ENCODE results near the gene IL19.

Gene IL19

DNA sequence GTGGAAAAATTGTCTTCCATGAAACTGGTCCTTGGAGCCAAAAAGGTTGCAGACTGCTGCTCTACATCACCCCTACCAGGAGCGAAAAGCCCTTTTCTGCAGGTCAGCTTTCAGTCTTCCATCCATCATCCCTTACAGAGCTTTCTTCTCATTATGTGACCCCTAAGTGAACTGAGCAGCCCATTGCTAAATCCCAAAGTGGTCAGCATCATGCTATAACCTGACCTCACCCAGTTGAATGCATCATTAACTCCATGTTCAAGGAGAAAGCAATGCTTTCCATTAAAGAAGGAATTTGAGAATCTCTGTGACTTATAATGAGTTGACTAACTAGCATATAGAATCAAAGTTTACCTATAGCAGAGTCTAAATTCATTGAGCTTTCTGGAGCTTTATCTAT lies 116.3 kb downstream of the IL19 start:
- H4K20me1 ChIP-seq (ENCODE audit: insufficient read depth, low read length): no peaks in the 10 kb centered on the region
- peaks cover 8% of the 10 kb centered on the region for H3K4me1 ChIP-seq (ENCODE audit: low read length)
- TF ChIP-seq EZH2phosphoT487 (IDR thresholded peaks at IDR 0.05; ENCODE audit: low read depth): no peak
- TF ChIP-seq, protein P1, sequence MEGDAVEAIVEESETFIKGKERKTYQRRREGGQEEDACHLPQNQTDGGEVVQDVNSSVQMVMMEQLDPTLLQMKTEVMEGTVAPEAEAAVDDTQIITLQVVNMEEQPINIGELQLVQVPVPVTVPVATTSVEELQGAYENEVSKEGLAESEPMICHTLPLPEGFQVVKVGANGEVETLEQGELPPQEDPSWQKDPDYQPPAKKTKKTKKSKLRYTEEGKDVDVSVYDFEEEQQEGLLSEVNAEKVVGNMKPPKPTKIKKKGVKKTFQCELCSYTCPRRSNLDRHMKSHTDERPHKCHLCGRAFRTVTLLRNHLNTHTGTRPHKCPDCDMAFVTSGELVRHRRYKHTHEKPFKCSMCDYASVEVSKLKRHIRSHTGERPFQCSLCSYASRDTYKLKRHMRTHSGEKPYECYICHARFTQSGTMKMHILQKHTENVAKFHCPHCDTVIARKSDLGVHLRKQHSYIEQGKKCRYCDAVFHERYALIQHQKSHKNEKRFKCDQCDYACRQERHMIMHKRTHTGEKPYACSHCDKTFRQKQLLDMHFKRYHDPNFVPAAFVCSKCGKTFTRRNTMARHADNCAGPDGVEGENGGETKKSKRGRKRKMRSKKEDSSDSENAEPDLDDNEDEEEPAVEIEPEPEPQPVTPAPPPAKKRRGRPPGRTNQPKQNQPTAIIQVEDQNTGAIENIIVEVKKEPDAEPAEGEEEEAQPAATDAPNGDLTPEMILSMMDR (IDR thresholded peaks at IDR 0.05; ENCODE audit: low read depth, low read length): no peak
- peaks cover 32% of the 10 kb centered on the region for H3K27me3 ChIP-seq (ENCODE audit: low read depth, low read length)
- H3K79me2 ChIP-seq (ENCODE audit: low read length): no peaks in the 10 kb centered on the region
- H3K36me3 ChIP-seq (replicated peaks; ENCODE audit: low read depth, low read length): no peaks in the 10 kb centered on the region
- no peak overlapping the region for H2AFZ ChIP-seq (ENCODE audit: low read depth, low read length)
- no peaks in the 10 kb centered on the region for H3K9me3 ChIP-seq (ENCODE audit: insufficient read depth, low read length)
- no peak overlapping the region for H3K27ac ChIP-seq (ENCODE audit: low read length)
- no peak overlapping the region for H3K9ac ChIP-seq (ENCODE audit: low read length)
- no peak overlapping the region for H3K4me3 ChIP-seq (ENCODE audit: low read length)
- H3K4me2 ChIP-seq (ENCODE audit: low read length): no peak overlapping the region

DNA sequence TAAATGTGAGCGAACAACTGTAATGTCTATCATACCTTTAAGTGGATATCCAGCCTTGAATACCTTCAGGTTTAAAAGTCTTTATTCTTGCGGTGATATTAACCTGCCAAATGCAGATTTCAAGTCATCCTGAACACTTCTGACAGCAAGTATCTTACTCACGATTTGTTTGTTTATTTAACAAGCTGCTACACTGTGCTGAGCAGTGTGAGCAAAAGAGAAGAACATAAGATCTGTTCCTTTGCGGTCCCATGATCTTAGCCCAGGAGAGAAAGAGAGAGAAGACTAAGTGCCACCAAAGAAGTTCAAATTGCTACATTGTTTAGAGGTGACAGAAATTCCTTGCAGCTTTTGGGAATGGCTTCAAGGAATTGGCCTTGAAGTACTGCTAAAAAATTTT lies 117.1 kb downstream of the IL19 start:
- Histone ChIP-seq H3K36me3 (replicated peaks; ENCODE audit: low read depth, low read length) (no peaks in the 10 kb centered on the region), H2AFZ (ENCODE audit: low read depth, low read length) (no peak overlapping the region), H3K9ac (ENCODE audit: low read length) (no peak overlapping the region), H3K27me3 (ENCODE audit: low read depth, low read length) (peaks cover 37% of the 10 kb centered on the region), H3K4me1 (ENCODE audit: low read length) (peaks cover 8% of the 10 kb centered on the region), H4K20me1 (ENCODE audit: insufficient read depth, low read length) (no peaks in the 10 kb centered on the region), H3K9me3 (ENCODE audit: insufficient read depth, low read length) (no peaks in the 10 kb centered on the region), H3K4me2 (ENCODE audit: low read length) (no peak overlapping the region), H3K27ac (ENCODE audit: low read length) (no peak overlapping the region), H3K79me2 (ENCODE audit: low read length) (no peaks in the 10 kb centered on the region), H3K4me3 (ENCODE audit: low read length) (no peak overlapping the region)
- no peak for TF ChIP-seq EZH2phosphoT487 (IDR thresholded peaks at IDR 0.05; ENCODE audit: low read depth)
- TF ChIP-seq, protein P1 (IDR thresholded peaks at IDR 0.05; ENCODE audit: low read depth, low read length): no peak

DNA sequence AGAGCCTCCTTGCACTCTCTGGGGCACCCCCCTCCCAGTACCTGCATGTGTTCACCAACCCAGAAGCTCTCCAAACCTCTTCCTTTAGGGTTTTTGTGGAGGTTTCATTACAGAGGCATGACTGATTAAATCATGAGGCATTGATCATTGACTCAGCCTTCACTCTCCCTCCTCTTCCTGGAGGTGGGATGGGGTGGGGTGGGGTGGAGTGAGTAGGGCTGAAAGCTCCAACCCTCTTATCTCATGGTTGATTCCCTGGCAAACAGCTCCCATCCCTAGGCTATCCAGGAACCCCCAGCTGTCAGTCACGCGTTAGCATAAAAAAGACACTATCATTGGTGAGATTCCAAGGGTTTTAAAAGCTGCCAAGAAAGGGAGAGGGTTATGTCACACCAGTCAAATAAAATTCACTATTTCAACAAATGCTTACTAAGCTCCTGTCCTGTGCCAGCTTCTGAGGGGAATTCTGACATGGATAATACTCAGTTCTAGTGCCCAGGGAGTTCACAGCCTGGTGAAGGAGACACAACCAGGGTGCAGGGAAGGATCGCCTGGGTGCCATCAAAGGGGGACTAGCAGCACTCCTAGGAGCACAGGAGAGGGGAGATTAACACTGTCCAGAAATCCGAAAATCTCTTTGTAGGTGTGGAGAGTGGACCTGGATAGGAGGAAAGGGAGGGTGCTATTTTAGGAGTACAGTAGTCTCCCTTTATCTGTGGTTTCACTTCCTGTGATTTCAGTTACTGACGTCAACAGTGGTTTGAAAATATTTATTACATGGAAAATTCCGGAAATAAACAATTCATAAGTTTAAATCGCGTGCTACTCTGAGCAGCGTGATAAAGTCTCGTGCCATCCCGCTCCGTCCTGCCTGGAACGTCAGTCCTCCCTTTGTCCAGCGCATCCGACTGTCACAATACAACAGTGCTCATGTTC lies 119.8 kb downstream of the IL19 start:
- Histone ChIP-seq H3K4me3 (ENCODE audit: low read length) (no peak overlapping the region), H3K27ac (ENCODE audit: low read length) (no peak overlapping the region), H3K9me3 (ENCODE audit: insufficient read depth, low read length) (no peaks in the 10 kb centered on the region), H4K20me1 (ENCODE audit: insufficient read depth, low read length) (no peaks in the 10 kb centered on the region), H3K27me3 (ENCODE audit: low read depth, low read length) (peaks cover 41% of the 10 kb centered on the region), H3K79me2 (ENCODE audit: low read length) (no peaks in the 10 kb centered on the region), H3K4me1 (ENCODE audit: low read length) (peaks cover 19% of the 10 kb centered on the region), H3K9ac (ENCODE audit: low read length) (no peak overlapping the region), H2AFZ (ENCODE audit: low read depth, low read length) (no peak overlapping the region), H3K36me3 (replicated peaks; ENCODE audit: low read depth, low read length) (no peaks in the 10 kb centered on the region), H3K4me2 (ENCODE audit: low read length) (0 out of 2 replicates have a peak overlapping the region, but pooled peaks have one; percentile 10)
- TF ChIP-seq, protein P1 (IDR thresholded peaks at IDR 0.05; ENCODE audit: low read depth, low read length): no peak
- no peak for TF ChIP-seq EZH2phosphoT487 (IDR thresholded peaks at IDR 0.05; ENCODE audit: low read depth)

DNA sequence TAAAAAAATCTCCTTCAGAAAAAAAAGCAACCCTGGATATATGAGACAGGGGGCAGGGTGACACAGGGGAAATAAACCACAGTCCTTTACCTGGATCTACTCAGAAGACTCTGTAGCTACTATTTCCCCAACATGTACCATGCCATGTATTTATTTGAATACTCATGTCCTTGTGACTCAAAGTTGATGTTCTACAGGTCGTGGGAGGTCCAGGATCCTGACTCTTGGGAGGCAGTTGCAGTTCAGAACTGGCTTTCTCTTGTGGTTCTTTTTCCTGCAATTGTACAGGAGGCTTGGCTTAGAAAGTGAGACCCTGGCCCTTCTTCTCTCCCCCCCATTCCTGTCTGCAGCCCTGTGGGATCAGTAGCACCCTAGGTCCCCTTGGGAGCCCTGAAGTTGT lies 120.8 kb downstream of the IL19 start:
- Histone ChIP-seq H3K4me3 (ENCODE audit: low read length) (no peak overlapping the region), H3K9ac (ENCODE audit: low read length) (no peak overlapping the region), H3K36me3 (replicated peaks; ENCODE audit: low read depth, low read length) (no peaks in the 10 kb centered on the region), H3K79me2 (ENCODE audit: low read length) (no peaks in the 10 kb centered on the region), H4K20me1 (ENCODE audit: insufficient read depth, low read length) (no peaks in the 10 kb centered on the region), H3K9me3 (ENCODE audit: insufficient read depth, low read length) (no peaks in the 10 kb centered on the region), H3K4me2 (ENCODE audit: low read length) (no peak overlapping the region), H3K4me1 (ENCODE audit: low read length) (peaks cover 19% of the 10 kb centered on the region), H3K27me3 (ENCODE audit: low read depth, low read length) (peaks cover 41% of the 10 kb centered on the region), H2AFZ (ENCODE audit: low read depth, low read length) (no peak overlapping the region), H3K27ac (ENCODE audit: low read length) (no peak overlapping the region)
- TF ChIP-seq, protein P1 (IDR thresholded peaks at IDR 0.05; ENCODE audit: low read depth, low read length): no peak
- no peak for TF ChIP-seq EZH2phosphoT487 (IDR thresholded peaks at IDR 0.05; ENCODE audit: low read depth)
